Measurements from ENCODE around the gene C19orf47. TPM values are rescaled to one million over a fixed set of nuclear protein-coding genes. Genes with fewer than 3 reads are reported as not detected.

C19orf47 gene
- total RNA-seq, 4 donors from 2014 or later, result 4.7 to 27.0 (median 12.8) TPM

DNA sequence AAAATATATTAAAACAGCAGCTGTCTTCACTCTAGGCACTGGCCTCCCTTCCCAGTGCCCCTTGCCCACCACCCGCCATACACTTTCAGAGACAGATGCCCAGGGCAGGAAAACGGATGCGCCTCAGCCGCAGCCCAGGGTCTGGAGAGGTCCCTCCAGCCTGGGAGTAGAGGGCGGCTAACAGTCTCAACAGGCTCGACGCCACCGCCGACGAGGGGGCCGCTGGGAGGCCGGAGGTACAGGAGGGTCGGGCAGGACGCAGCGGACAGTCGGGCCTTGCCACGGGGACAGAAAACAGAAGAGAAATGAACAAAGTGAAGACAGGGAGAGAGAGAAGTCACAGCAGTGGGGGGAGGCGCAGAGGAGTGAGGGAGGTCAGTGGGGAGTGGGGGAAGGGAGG lies 27.1 kb downstream of the C19orf47 start:
- 94 to 96% methylated on average over 18 of the region's 18 CpGs for WGBS, 2 donors
- peaks cover 0 to 80% (median 18%) of the 10 kb centered on the region in 3 donors for H3K36me3 ChIP-seq
- H3K9me3 ChIP-seq, result no peaks in the 10 kb centered on the region
- no peaks in the 10 kb centered on the region for H3K4me1 ChIP-seq
- DNase-seq (ENCODE audit: low spot score in 2 of 2), result no peak
- H3K27ac ChIP-seq, result no peak overlapping the region
- no peaks in the 10 kb centered on the region for H3K27me3 ChIP-seq
- TF ChIP-seq EP300 (IDR thresholded peaks at IDR 0.05) (no peak), POLR2A (IDR thresholded peaks at IDR 0.05) (no peak)
- TF ChIP-seq, protein P1, sequence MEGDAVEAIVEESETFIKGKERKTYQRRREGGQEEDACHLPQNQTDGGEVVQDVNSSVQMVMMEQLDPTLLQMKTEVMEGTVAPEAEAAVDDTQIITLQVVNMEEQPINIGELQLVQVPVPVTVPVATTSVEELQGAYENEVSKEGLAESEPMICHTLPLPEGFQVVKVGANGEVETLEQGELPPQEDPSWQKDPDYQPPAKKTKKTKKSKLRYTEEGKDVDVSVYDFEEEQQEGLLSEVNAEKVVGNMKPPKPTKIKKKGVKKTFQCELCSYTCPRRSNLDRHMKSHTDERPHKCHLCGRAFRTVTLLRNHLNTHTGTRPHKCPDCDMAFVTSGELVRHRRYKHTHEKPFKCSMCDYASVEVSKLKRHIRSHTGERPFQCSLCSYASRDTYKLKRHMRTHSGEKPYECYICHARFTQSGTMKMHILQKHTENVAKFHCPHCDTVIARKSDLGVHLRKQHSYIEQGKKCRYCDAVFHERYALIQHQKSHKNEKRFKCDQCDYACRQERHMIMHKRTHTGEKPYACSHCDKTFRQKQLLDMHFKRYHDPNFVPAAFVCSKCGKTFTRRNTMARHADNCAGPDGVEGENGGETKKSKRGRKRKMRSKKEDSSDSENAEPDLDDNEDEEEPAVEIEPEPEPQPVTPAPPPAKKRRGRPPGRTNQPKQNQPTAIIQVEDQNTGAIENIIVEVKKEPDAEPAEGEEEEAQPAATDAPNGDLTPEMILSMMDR (IDR thresholded peaks at IDR 0.05), result no peak
- H3K4me3 ChIP-seq, result no peak overlapping the region

DNA sequence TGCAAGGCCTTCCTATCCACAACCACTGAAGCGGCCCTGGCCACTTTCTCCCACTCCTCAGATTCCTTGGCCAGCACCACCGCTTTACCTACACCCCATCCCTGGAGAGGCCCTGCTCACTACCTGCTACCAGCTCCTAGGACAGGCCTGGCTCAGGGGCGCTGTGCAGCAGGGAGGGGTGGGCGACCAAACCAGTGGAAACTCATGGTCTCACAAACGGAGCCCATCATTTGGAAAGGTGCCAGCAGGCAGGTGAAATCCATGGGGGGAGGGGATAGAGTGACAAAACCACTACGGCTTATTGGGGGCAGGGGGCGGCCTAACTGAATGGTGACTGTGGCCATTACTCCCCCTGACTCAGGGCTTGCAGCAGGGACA lies 27.6 kb downstream of the C19orf47 start:
- H3K4me1 ChIP-seq, result no peaks in the 10 kb centered on the region
- H3K9me3 ChIP-seq, result no peaks in the 10 kb centered on the region
- H3K36me3 ChIP-seq, result peaks cover 0 to 75% (median 15%) of the 10 kb centered on the region in 3 donors
- H3K27me3 ChIP-seq, result no peaks in the 10 kb centered on the region
- 86 to 90% methylated on average over 7 of the region's 7 CpGs for WGBS, 2 donors
- H3K27ac ChIP-seq, result no peak overlapping the region
- H3K4me3 ChIP-seq, result no peak overlapping the region
- DNase-seq (ENCODE audit: low spot score in 2 of 2), result no peak
- TF ChIP-seq, protein P1 (IDR thresholded peaks at IDR 0.05), result no peak
- TF ChIP-seq POLR2A (IDR thresholded peaks at IDR 0.05) (no peak), EP300 (IDR thresholded peaks at IDR 0.05) (no peak)

DNA sequence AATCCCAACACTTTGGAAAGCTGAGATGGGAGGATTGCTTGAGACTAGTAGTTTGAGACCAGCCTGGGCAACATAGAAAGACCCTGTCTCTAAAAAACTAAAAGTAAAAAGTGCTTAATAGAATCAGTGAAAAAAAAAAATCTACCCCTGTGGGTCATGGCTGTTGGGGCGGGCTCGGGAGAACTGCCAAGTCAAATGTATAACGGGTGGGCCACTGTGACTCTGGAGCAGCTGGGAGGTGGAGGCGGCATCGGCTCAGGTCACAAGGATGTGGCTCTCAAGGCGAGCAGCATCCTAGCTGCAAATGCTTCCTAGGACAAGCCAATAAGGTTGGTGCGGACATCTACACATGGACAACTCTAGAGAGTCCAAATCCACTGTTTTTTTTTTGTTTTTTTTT lies 30.9 kb downstream of the C19orf47 start:
- TF ChIP-seq POLR2A (IDR thresholded peaks at IDR 0.05), result no peak
- TF ChIP-seq, protein P1 (IDR thresholded peaks at IDR 0.05), result no peak
- no peak for TF ChIP-seq EP300 (IDR thresholded peaks at IDR 0.05)
- no peaks in the 10 kb centered on the region for H3K9me3 ChIP-seq
- no peaks in the 10 kb centered on the region for H3K27me3 ChIP-seq
- DNase-seq (ENCODE audit: low spot score in 2 of 2), result no peak
- 63 to 70% methylated on average over 7 of the region's 7 CpGs for WGBS, 2 donors
- H3K4me1 ChIP-seq, result no peaks in the 10 kb centered on the region
- H3K36me3 ChIP-seq, result peaks cover 0 to 43% (median 4%) of the 10 kb centered on the region in 3 donors
- no peak overlapping the region for H3K4me3 ChIP-seq
- no peak overlapping the region for H3K27ac ChIP-seq

DNA sequence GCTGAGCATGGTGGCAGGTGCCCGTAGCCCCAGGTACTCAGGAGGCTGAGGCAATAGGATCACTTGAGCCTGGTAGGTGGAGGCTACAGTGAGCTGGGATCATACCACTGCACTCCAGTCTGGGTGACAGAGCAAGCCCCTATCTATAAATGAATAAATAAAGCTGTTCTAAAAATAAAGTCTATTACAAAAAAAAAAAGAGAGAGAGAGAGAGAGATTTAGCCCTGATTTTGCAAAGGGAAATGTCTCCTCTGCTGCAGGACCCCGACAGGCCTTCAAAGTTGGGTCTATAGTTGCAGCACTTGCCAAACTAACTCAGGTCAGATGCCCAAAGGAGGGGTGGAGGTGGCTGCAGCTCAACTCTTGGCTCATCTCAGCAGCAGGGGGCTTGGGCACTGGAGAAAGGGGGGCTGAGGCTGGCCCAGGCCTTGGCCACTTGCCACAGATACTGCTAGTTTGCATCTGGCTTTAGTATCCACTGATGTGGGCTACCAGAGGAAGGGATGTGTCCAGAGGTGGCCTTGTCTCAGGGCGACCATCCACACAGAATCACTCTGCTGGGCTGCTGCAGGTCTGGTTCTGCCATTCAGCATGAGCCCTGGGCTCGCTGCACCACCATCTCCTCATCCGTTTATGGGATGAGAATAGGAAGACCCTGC lies 32.3 kb downstream of the C19orf47 start:
- H3K4me1 ChIP-seq, result no peaks in the 10 kb centered on the region
- no peaks in the 10 kb centered on the region for H3K27me3 ChIP-seq
- DNase-seq (ENCODE audit: low spot score in 2 of 2), result no peak
- WGBS, 2 donors, result 83 to 87% methylated on average over 5 of the region's 5 CpGs
- H3K36me3 ChIP-seq, result peaks cover 0 to 29% (median 0%) of the 10 kb centered on the region in 3 donors
- no peak overlapping the region for H3K4me3 ChIP-seq
- H3K27ac ChIP-seq, result no peak overlapping the region
- TF ChIP-seq, protein P1 (IDR thresholded peaks at IDR 0.05), result no peak
- no peak for TF ChIP-seq POLR2A (IDR thresholded peaks at IDR 0.05)
- TF ChIP-seq EP300 (IDR thresholded peaks at IDR 0.05), result no peak
- H3K9me3 ChIP-seq, result no peaks in the 10 kb centered on the region

DNA sequence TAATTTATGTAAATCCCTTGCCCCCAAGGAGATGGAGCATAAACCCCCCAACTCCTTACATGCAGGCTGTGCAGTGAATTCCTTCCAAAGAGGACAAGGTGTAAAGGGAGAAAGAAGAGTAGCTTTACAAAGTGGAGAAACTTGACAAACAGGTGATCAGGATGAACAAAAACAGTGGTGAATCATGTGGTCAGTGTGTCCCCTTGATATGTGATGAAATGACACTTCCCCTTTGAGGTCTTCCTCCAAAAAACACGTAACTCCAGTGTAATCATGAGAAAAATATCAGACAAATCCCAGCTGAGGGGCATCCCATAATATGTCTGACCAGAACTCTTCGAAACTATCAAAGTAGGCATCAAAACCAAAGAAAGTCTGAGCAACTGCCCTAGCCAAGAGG lies 33.5 kb downstream of the C19orf47 start:
- H3K4me1 ChIP-seq, result no peaks in the 10 kb centered on the region
- WGBS, 2 donors, result 90 to 94% methylated on average over 2 of the region's 2 CpGs
- H3K4me3 ChIP-seq, result no peak overlapping the region
- H3K27ac ChIP-seq, result no peak overlapping the region
- H3K27me3 ChIP-seq, result no peaks in the 10 kb centered on the region
- H3K9me3 ChIP-seq, result no peaks in the 10 kb centered on the region
- DNase-seq (ENCODE audit: low spot score in 2 of 2), result no peak
- TF ChIP-seq, protein P1 (IDR thresholded peaks at IDR 0.05), result no peak
- TF ChIP-seq EP300 (IDR thresholded peaks at IDR 0.05) (no peak), POLR2A (IDR thresholded peaks at IDR 0.05) (no peak)
- H3K36me3 ChIP-seq, result peaks cover 0 to 16% (median 0%) of the 10 kb centered on the region in 3 donors

Data from tibial nerve (tissue), 4 donors.